WTC11 (cell line): Measurements from ENCODE around the gene KSR2.

Experiments used
- CTCF ChIP-seq: fragments of 200-600 bp; IDR thresholded peaks from 2 replicates; pipeline ENCODE4 v1.8.0; 2022; ENCODE audit warnings: antibody characterized with exemption
- E2F1 ChIP-seq: sonication (generic); formaldehyde crosslinking; IDR thresholded peaks from 2 replicates; pipeline ENCODE4 v1.8.0; 2022; ENCODE audit warnings: mild to moderate bottlenecking, missing genetic modification reagents
- ESRRA ChIP-seq: sonication (generic); formaldehyde crosslinking; IDR thresholded peaks from 2 replicates; pipeline ENCODE4 v1.8.1; 2022; ENCODE audit warnings: mild to moderate bottlenecking, missing genetic modification reagents, borderline replicate concordance
- HMGXB4 ChIP-seq: sonication (generic); formaldehyde crosslinking; IDR thresholded peaks from 2 replicates; pipeline ENCODE4 v1.8.1; 2023; ENCODE audit warnings: mild to moderate bottlenecking, moderate library complexity, missing genetic modification reagents
- IRF1 ChIP-seq: sonication (generic); formaldehyde crosslinking; IDR thresholded peaks from 2 replicates; pipeline ENCODE4 v1.8.0; 2023; ENCODE audit warnings: missing genetic modification reagents
- MAX ChIP-seq: sonication (generic); formaldehyde crosslinking; IDR thresholded peaks from 2 replicates; pipeline ENCODE4 v1.8.0; 2022; ENCODE audit warnings: mild to moderate bottlenecking, missing genetic modification reagents
- ZNF416 ChIP-seq: fragments of 250-450 bp; sonication (Bioruptor Pico); IDR thresholded peaks from 2 replicates; pipeline ENCODE4 v1.9.0; 2021; ENCODE audit warnings: mild to moderate bottlenecking, inconsistent platforms

- TF ChIP-seq CTCF (no peak), ESRRA (no peak), MAX (no peak), HMGXB4 (no peak), IRF1 (no peak), ZNF416 (CRISPR knock-in tag) (no peak), E2F1 (CRISPR knock-in tag) (no peak)
Measured at GRCh38 chr12:117469883-117470483, 498.8 kb downstream of the KSR2 start.
